HG02610 (cell line): Measurements from ENCODE around the gene CMSS1.
A peak's percentile ranks its signal among the peaks of the same experiment; 100 is the strongest.

ENCODE experiments used
- ATAC-seq: cut with Tn5 transposase; IDR thresholded peaks from one replicate; pipeline ENCODE4 v1.9.1; 2021; ENCODE audit warnings: mild to moderate bottlenecking, moderate library complexity; ENCODE audit not compliant: unreplicated experiment

The CMSS1 gene

DNA sequence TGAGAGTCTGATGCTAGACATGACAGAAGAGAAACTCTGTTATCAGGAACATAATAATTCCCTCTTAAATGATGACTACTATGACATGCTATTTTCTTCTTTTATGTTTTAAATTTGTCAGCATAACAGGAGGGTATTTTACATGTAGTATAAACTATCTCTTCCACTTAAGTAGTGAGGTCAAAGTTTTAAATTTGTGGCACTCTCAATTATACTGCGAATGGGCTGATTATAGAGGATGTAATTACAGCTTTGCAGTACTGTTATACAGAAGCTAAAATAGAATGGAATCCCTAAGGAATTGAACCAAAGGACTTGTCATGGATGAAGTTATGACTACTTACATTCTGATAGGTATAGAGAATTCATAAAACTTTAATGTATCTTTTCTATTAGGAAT is 34.3 kb downstream of the CMSS1 start:
- no peak for ATAC-seq

GRCh38 chr3:99852851-99853250 is 35.2 kb downstream of the CMSS1 start:
- no peak for ATAC-seq

GRCh38 chr3:99854756-99855298 is 37.2 kb downstream of the CMSS1 start:
- no peak for ATAC-seq

- ATAC-seq, result no peak
Measured at GRCh38 chr3:99855900-99856299, 38.2 kb downstream of the CMSS1 start.

- ATAC-seq, result peak; percentile 80
Measured at GRCh38 chr3:99856437-99857220, 39.0 kb downstream of the CMSS1 start.

- ATAC-seq, result no peak
Measured at GRCh38 chr3:99857278-99857677, 39.6 kb downstream of the CMSS1 start.

DNA sequence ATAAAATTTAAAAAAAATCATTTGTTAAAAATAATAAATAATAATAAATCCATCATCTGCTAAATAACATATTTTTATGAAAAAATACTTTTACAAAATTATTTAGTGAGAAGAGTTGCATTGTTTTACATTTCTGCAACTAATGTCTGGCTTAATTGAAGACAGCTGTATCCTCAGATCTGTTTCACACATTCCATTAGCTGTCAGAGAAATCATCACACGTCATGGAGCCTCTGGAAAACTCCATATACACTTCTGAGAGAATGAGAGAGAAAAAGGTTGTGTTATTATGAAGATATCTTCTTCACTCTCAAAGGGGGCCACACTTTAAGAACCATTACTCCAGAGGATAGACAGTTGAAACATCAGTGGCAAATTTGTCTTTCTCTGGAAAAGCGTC is 40.8 kb downstream of the CMSS1 start:
- ATAC-seq, result no peak

- ATAC-seq, result no peak
Measured at GRCh38 chr3:99859825-99860224, 42.2 kb downstream of the CMSS1 start.

DNA sequence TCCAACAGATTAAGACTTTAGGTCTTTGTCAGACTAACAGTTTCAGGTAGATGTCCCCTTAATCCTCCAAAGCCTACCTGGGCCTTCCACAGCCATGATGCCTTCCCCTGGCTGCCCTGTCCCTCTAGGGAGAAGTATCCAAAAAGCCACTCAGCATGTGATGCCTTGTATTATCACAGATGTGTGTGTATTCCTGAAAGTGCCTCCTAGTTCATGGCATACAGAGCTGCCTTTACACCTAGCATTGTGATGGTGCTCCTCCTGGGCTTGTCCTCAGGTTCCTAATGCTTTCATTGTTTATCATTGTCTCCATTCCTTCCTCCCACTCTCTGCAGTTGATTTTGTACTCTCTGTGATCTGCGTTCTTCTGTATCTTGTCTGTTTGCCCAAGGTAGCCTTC is 43.6 kb downstream of the CMSS1 start:
- ATAC-seq, result no peak

- no peak for ATAC-seq
Measured at GRCh38 chr3:99862208-99862607, 44.5 kb downstream of the CMSS1 start.

- no peak for ATAC-seq
Measured at GRCh38 chr3:99863002-99863401, 45.3 kb downstream of the CMSS1 start.

DNA sequence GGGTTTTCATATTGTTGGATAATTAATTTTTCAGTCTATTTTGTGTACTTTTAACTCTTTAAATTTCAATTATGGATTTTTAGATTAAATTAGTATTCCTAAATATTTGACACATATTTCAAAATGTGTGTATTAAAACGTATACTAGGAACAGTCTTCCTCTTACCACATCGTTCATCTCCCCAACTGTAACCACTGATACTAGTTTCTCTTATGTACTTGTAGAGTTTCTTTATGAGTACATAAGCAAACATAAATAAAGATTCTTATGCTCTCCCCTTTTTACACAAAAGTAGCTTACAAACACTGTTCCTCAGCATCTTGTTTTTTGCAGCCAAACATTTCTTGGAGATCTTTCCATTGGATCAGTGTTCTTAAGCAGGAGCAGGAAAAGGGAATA is 45.9 kb downstream of the CMSS1 start:
- ATAC-seq, result peak; percentile 49

DNA sequence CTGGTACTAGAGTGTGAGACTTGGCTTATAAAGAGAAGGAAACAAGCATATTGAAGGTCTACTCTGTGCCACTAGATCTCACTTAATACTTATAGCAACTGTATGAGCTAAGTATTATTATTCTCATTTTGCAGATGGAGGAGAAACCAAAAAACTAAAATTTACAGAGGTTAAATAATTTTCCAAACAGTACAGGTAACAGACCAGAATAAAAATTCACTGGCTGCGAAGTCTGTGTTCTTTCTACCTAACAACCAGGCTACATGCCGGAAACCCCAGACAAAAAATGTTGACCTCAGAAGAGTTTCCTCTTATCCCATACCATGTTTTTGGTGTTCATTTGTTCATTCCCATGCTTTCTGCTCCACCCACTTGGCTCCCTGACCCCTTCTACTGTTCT is 46.6 kb downstream of the CMSS1 start:
- no peak for ATAC-seq

DNA sequence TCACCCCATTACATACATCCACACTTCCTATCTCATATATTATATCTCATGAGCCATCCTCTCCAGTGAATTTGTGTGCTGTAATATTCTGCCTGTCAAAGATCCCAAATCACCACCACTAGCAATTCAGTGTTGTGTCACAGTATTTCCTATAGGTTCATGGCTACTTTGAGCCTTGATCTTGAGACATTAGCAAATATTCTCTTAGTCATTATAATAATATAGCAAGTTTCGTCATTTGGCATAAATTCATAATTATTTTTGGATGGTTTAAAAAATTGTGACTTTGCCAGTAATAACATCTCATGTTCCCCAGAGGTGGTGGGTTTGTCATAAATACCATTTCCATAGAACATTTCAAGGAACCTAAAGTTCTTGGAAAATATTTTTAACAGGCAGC is 47.7 kb downstream of the CMSS1 start:
- no peak for ATAC-seq

GRCh38 chr3:99866261-99866761 is 48.6 kb downstream of the CMSS1 start:
- peak; percentile 42 for ATAC-seq

GRCh38 chr3:99867594-99868310 is 50.1 kb downstream of the CMSS1 start:
- ATAC-seq, result peak; percentile 31

- no peak for ATAC-seq
Measured at GRCh38 chr3:99868311-99868646, 50.6 kb downstream of the CMSS1 start.

DNA sequence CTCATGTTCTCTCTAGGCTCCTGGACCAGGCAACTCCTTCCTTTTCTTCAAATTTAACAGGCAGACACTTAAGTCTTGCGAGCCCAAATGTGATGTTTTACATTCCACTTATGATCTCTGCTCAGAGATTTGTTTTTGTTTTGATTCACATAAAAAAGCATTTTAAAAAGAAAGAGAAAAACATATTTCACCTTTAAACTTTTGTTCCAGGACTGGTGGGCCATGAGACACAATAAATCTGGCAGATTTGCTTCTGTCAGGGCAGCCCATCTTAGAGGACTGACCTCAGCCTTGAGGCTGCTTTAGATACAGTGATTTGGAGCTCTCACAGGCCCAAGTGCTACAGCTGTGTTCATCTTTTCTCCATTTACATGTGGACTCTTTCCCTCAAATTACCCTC is 52.0 kb downstream of the CMSS1 start:
- ATAC-seq, result no peak

DNA sequence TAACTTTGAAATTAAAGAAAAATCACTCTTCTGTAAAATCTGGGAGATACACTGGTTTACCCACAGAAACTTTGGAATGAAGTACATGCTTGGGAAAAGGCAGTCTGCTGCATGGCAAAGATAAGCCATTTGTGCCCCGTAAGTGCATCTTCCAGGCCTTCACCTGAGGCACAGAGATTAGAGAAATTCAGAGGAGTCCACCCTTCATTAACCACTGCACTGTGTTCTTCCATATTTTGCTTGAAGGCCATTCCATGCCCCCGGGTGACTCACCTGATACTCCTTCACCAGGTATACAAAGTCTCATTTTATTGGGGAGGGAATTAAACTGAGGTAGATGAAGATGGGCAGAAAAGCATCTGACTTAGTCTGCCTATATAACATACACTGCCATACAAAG is 53.0 kb downstream of the CMSS1 start:
- ATAC-seq, result no peak

GRCh38 chr3:99871231-99872045 is 53.8 kb downstream of the CMSS1 start:
- no peak for ATAC-seq

DNA sequence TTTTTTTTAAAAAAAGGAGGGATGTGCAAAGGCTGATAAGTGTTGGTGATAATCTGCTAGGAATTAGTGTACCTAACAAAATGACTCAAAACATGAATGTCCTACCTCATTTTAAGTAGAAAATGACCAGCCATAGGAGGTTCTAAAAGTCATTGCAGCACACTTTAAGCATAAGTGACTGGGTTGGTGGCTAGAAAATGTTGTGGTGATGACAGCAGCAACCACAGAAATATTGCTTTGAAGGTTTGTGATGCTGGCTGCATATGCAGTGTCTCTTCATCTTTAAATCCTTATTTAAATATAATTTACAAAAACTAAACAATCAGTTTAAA is 55.2 kb downstream of the CMSS1 start:
- peak; percentile 73 for ATAC-seq
